Loucy (cell line): ENCODE measurements around the gene LCA5L.
"Not testable (repeated sequence)": the region's sequence is repeated elsewhere in the genome, so short reads cannot be mapped to it uniquely, and the experiment has no call there.

Experiments
- H2AFZ ChIP-seq: fragments of 200-600 bp; sonication (generic); 2 replicates; pipeline ENCODE4 v1.6.0; 2016; ENCODE audit warnings: antibody characterized with exemption, mild to moderate bottlenecking, low read length, moderate library complexity
- H3F3A ChIP-seq: fragments of 200-600 bp; 2 replicates; pipeline ENCODE4 v1.6.0; 2016; ENCODE audit warnings: antibody characterized with exemption, low read depth, mild to moderate bottlenecking
- H3K27me3 ChIP-seq: fragments of 200-600 bp; sonication (generic); 2 replicates; pipeline ENCODE4 v1.6.1; 2014; ENCODE audit warnings: low read length, mild to moderate bottlenecking; ENCODE audit not compliant: insufficient read depth, poor library complexity, severe bottlenecking
- H3K36me3 ChIP-seq: fragments of 200-600 bp; sonication (generic); 2 replicates; pipeline ENCODE4 v1.6.1; 2016; ENCODE audit warnings: low read length; ENCODE audit not compliant: insufficient read depth
- H3K4me1 ChIP-seq: fragments of 200-600 bp; sonication (generic); 2 replicates; pipeline ENCODE4 v1.5.1; 2014; ENCODE audit warnings: low read length, mild to moderate bottlenecking; ENCODE audit not compliant: insufficient read depth, poor library complexity, severe bottlenecking
- H3K4me2 ChIP-seq: fragments of 200-600 bp; sonication (generic); 2 replicates; pipeline ENCODE4 v1.6.0; 2014; ENCODE audit warnings: antibody characterized with exemption, low read length, low read depth, mild to moderate bottlenecking; ENCODE audit not compliant: poor library complexity, severe bottlenecking
- H3K4me3 ChIP-seq: fragments of 200-600 bp; sonication (generic); 2 replicates; pipeline ENCODE4 v1.5.1; 2014; ENCODE audit warnings: low read length, mild to moderate bottlenecking, mixed read lengths; ENCODE audit not compliant: poor library complexity, severe bottlenecking
- H3K79me2 ChIP-seq: fragments of 200-600 bp; sonication (generic); 2 replicates; pipeline ENCODE4 v1.6.1; 2014; ENCODE audit warnings: low read length; ENCODE audit not compliant: insufficient read depth
- H3K9ac ChIP-seq: fragments of 200-600 bp; sonication (generic); 2 replicates; pipeline ENCODE4 v1.6.0; 2014; ENCODE audit warnings: mild to moderate bottlenecking, low read depth, low read length, moderate library complexity; ENCODE audit not compliant: poor library complexity, severe bottlenecking
- H3K9me2 ChIP-seq: fragments of 200-600 bp; sonication (generic); replicated peaks from 2 replicates; pipeline ENCODE4 v1.6.1; 2016; ENCODE audit warnings: low read depth, low read length, mixed read lengths
- H3K9me3 ChIP-seq: fragments of 200-600 bp; sonication (generic); 2 replicates; pipeline ENCODE4 v1.6.1; 2014; ENCODE audit warnings: mild to moderate bottlenecking, antibody characterized with exemption, low read length, low read depth; ENCODE audit not compliant: insufficient read depth
- H4K20me1 ChIP-seq: fragments of 200-600 bp; sonication (generic); 2 replicates; pipeline ENCODE4 v1.6.0; 2014; ENCODE audit warnings: antibody characterized with exemption, low read length, mild to moderate bottlenecking; ENCODE audit not compliant: insufficient read depth, poor library complexity, severe bottlenecking
- EZH2phosphoT487 ChIP-seq: fragments of 200-600 bp; IDR thresholded peaks from 2 replicates; pipeline ENCODE4 v1.6.1; 2018; ENCODE audit warnings: antibody characterized with exemption, mild to moderate bottlenecking, moderate library complexity, borderline replicate concordance
- TF ChIP-seq, protein P1 (sequence below): fragments of 200-600 bp; sonication (generic); conservative IDR thresholded peaks from 2 replicates; pipeline ENCODE4 v1.5.1; 2014; ENCODE audit warnings: mild to moderate bottlenecking, antibody characterized with exemption, low read length

Gene LCA5L

DNA sequence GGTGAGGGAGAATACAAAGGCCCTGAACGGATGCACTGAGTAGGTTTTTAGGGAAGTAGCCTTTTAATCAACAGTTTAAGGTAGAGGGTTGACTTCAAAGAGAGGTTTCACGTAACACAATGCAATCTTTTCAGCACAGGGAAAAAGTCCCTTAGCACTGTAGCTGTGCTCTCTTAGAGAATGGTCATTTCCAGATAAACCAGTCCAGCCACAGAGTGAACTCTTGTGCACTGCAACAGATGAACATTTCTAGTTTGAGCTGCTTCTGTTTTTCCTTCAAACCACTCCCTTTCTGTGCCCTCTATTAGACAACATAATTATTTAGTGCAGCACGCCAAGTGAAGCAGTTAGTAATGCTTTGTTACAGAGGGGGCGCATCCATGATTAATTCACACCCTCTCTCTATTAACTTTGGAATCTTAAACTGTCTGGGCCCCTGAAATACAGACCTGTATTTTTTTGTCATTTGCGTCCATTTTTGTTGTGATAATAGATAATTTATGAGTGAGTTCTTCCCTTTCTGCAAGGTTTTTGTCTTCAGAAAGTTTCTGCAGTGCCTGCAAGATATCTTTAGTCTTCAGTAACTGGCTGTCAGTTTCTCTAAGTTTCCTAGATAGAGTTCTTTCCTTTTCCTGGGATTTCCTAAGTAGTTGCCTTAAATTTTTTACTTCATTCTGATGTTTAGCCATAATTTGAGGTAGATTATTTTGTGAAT is 22.9 kb downstream of the LCA5L start:
- Histone ChIP-seq H2AFZ (no peak overlapping the region), H3K4me1 (no peaks in the 10 kb centered on the region), H3K9ac (no peak overlapping the region), H3K9me3 (no peaks in the 10 kb centered on the region), H3K79me2 (no peaks in the 10 kb centered on the region), H3K4me3 (no peak overlapping the region), H3F3A (no peaks in the 10 kb centered on the region), H3K4me2 (no peak overlapping the region), H3K9me2 (no peaks in the 10 kb centered on the region), H4K20me1 (no peaks in the 10 kb centered on the region), H3K27me3 (no peaks in the 10 kb centered on the region), H3K36me3 (no peaks in the 10 kb centered on the region)
- TF ChIP-seq, protein P1, sequence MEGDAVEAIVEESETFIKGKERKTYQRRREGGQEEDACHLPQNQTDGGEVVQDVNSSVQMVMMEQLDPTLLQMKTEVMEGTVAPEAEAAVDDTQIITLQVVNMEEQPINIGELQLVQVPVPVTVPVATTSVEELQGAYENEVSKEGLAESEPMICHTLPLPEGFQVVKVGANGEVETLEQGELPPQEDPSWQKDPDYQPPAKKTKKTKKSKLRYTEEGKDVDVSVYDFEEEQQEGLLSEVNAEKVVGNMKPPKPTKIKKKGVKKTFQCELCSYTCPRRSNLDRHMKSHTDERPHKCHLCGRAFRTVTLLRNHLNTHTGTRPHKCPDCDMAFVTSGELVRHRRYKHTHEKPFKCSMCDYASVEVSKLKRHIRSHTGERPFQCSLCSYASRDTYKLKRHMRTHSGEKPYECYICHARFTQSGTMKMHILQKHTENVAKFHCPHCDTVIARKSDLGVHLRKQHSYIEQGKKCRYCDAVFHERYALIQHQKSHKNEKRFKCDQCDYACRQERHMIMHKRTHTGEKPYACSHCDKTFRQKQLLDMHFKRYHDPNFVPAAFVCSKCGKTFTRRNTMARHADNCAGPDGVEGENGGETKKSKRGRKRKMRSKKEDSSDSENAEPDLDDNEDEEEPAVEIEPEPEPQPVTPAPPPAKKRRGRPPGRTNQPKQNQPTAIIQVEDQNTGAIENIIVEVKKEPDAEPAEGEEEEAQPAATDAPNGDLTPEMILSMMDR = no peak
- TF ChIP-seq EZH2phosphoT487 = no peak

DNA sequence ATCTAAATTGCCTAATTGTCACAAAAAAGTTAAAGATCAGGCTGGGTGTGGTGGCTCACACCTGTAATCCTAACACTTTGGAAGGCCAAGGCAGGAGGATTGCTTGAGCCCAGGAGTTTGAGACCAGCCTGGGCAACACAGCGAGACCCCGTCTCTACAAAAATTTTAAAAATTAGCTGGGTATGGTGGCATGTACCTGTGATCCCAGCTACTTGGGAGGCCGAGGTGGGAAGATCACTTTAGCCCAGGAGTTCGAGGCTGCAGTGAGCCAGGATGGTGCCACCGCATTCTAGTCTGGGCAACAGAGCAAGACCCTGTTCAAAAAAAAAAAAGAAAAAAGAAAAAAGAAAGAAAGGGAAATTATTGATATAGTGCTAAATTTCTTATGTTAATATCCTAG is 26.4 kb downstream of the LCA5L start:
- H3K9me3 ChIP-seq, H3K4me1 ChIP-seq, H3K79me2 ChIP-seq, H3F3A ChIP-seq, H3K4me3 ChIP-seq, H3K9me2 ChIP-seq, H3K27me3 ChIP-seq, H2AFZ ChIP-seq, H4K20me1 ChIP-seq, H3K36me3 ChIP-seq, H3K4me2 ChIP-seq, H3K9ac ChIP-seq: not testable (repeated sequence)

DNA sequence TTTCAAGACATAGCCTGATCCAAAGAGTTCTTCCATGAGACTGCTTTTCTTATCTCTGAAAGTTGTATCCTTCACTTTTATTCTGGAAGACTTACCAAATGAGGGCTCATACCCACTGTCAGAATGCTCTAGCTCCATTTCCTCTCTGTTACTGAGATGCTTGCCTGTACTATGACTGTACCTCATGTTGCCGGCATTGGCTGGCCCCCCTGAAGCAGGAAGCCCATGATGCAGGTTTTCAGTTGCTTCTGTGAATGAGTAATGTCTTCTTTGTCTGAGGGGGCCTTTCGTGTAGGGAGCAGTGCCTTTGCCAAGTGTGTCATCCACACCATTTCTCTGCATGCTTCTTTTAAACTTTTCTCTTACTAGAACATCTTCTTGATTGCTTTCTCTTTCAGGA is 39.5 kb downstream of the LCA5L start:
- Histone ChIP-seq H3K9me2 (no peaks in the 10 kb centered on the region; the same call in 1 of the 2 replicates), H3K27me3 (no peaks in the 10 kb centered on the region), H3K4me3 (no peak overlapping the region), H3K9me3 (no peaks in the 10 kb centered on the region), H3K36me3 (peaks cover 11% of the 10 kb centered on the region; the same call in 1 of the 2 replicates), H3K4me1 (no peaks in the 10 kb centered on the region), H3F3A (no peaks in the 10 kb centered on the region), H3K9ac (no peak overlapping the region), H4K20me1 (no peaks in the 10 kb centered on the region), H2AFZ (no peak overlapping the region), H3K79me2 (no peaks in the 10 kb centered on the region), H3K4me2 (no peak overlapping the region)
- TF ChIP-seq, protein P1 = no peak
- TF ChIP-seq EZH2phosphoT487 = no peak

DNA sequence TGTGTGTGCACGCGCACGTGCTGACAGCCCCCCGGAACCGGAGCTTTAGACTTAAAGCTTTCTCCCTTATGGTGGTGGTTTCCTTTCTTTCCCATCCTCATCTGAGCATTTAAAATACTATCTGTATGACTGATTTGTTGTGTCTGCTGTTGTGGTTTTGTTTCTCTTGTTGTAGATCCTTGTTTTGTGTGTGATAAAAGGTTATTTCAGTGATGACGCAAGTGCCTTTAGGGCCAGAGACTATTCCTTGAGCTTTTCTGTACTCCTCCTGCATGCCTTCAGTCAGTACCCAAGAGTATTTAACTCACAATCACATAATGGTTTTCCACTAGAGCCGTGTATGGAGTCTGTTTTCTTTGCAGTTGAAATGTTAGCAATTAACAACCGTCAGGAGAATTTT is 45.4 kb downstream of the LCA5L start:
- no peak for TF ChIP-seq EZH2phosphoT487
- TF ChIP-seq, protein P1 = no peak
- H3K9me2 ChIP-seq = no peaks in the 10 kb centered on the region
- no peak overlapping the region for H3K4me3 ChIP-seq
- no peaks in the 10 kb centered on the region for H3F3A ChIP-seq
- H3K9me3 ChIP-seq = no peaks in the 10 kb centered on the region
- no peak overlapping the region for H3K4me2 ChIP-seq
- H3K79me2 ChIP-seq = no peaks in the 10 kb centered on the region
- no peak overlapping the region for H2AFZ ChIP-seq
- H3K4me1 ChIP-seq = no peaks in the 10 kb centered on the region
- no peaks in the 10 kb centered on the region for H4K20me1 ChIP-seq
- no peak overlapping the region for H3K9ac ChIP-seq
- H3K36me3 ChIP-seq = peaks cover 15% of the 10 kb centered on the region; the same call in 1 of the 2 replicates
- H3K27me3 ChIP-seq = no peaks in the 10 kb centered on the region
